22Rv1 (cell line): ENCODE data around the gene TRIM17.

Experiments
- H3K27ac ChIP-seq: fragments of 450-650 bp; 2 replicates; pipeline ENCODE4 v1.5.1; 2017
- CTCF ChIP-seq: fragments of 450-650 bp; IDR thresholded peaks from 2 replicates; pipeline ENCODE4 v1.5.1; 2017; ENCODE audit warnings: mild to moderate bottlenecking
- ZFX ChIP-seq: fragments of 450-650 bp; IDR thresholded peaks from 2 replicates; pipeline ENCODE4 v1.6.1; 2017; ENCODE audit warnings: antibody characterized with exemption, borderline replicate concordance

TRIM17 gene

GRCh38 chr1:228408041-228408868 is 8.4 kb downstream of the TRIM17 start:
- no peak for TF ChIP-seq ZFX
- H3K27ac ChIP-seq, result no peak overlapping the region

GRCh38 chr1:228407106-228408040 is 9.3 kb downstream of the TRIM17 start:
- peak overlapping the region; percentile 87 for H3K27ac ChIP-seq
- TF ChIP-seq ZFX (no peak), CTCF (no peak)

- H3K27ac ChIP-seq, result peak overlapping the region; percentile 87
- TF ChIP-seq CTCF, result no peak
- no peak for TF ChIP-seq ZFX
Measured at GRCh38 chr1:228405979-228406228, 10.8 kb downstream of the TRIM17 start.

GRCh38 chr1:228405200-228405978 is 11.3 kb downstream of the TRIM17 start:
- peak overlapping the region; percentile 87 for H3K27ac ChIP-seq
- TF ChIP-seq CTCF (no peak), ZFX (no peak)

GRCh38 chr1:228404107-228404720 is 12.4 kb downstream of the TRIM17 start:
- TF ChIP-seq CTCF, result no peak
- no peak for TF ChIP-seq ZFX
- H3K27ac ChIP-seq, result peak overlapping the region; percentile 87; the same call in 1 of the 2 replicates

- no peak for TF ChIP-seq ZFX
- TF ChIP-seq CTCF, result no peak
- H3K27ac ChIP-seq, result peak overlapping the region; percentile 87; the same call in 1 of the 2 replicates
Measured at GRCh38 chr1:228403231-228403631, 13.4 kb downstream of the TRIM17 start.

GRCh38 chr1:228402641-228403025 is 14.0 kb downstream of the TRIM17 start:
- H3K27ac ChIP-seq, result peak overlapping the region; percentile 87; the same call in 1 of the 2 replicates
- TF ChIP-seq CTCF (no peak), ZFX (no peak)
